Measurements from ENCODE around the gene NIPAL1.

Gene NIPAL1

DNA sequence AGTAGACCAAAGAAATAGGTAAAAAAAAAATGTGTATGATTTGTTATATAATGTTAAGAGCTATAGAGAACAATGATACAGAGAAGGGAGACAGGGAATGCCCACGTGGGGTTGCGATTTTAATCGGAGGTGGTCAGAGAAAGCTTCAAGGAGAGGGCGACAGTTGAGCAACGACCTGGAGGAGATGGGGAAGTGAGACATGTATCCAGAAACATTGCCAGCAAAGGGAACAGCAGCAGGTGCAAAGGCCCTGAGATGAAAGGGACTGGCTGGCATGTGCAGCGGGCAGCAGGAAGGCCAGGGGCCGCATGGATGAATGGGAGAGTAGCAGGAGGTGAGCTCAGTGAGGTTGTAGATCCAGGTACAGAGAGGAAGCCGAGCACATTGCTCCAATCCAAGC lies 32.9 kb downstream of the NIPAL1 start:
- no peak for TF ChIP-seq CTCF (IDR thresholded peaks at IDR 0.05)

DNA sequence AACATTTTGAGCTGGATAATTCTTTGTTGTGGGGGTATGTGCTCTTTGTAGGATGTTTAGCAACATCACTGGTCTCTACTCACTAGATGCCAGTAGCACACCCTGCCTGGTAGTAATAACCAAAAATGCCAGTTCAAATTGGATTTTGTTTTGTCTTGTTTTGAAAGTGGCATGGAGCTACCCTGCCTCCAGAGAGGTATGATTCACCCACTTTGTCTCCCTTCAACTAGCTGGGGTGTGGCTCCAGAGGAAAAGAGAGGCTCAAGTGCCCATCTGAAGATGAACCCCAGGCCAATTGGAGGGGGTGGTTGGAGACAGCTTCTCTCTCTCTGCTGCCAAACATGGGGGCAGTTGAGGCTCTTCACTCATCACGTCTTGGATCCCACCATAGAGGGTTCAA lies 34.5 kb downstream of the NIPAL1 start:
- Mint-ChIP-seq H3K27me3 (ENCODE audit: low read depth, poor library complexity) (peaks cover 13% of the 10 kb centered on the region), H3K36me3 (ENCODE audit: low read depth) (no peaks in the 10 kb centered on the region), H3K27ac (no peak overlapping the region), H3K4me1 (no peaks in the 10 kb centered on the region), H3K9me3 (peaks cover 3% of the 10 kb centered on the region), H3K4me3 (no peak overlapping the region)
- no peak for DNase-seq
- TF ChIP-seq CTCF (IDR thresholded peaks at IDR 0.05) = no peak

More for the DNA sequence above, 32.9 kb downstream of the NIPAL1 start:
- Mint-ChIP-seq H3K4me1 (no peaks in the 10 kb centered on the region), H3K4me3 (no peak overlapping the region), H3K36me3 (ENCODE audit: low read depth) (no peaks in the 10 kb centered on the region), H3K27me3 (ENCODE audit: low read depth, poor library complexity) (peaks cover 13% of the 10 kb centered on the region), H3K9me3 (peaks cover 3% of the 10 kb centered on the region), H3K27ac (no peak overlapping the region)
- no peak for DNase-seq

- Mint-ChIP-seq H3K4me1 (no peaks in the 10 kb centered on the region), H3K27me3 (ENCODE audit: low read depth, poor library complexity) (no peaks in the 10 kb centered on the region), H3K27ac (no peak overlapping the region), H3K4me3 (peak overlapping the region; percentile 73), H3K9me3 (peaks cover 40% of the 10 kb centered on the region), H3K36me3 (ENCODE audit: low read depth) (peaks cover 10% of the 10 kb centered on the region)
- no peak for DNase-seq
- no peak for TF ChIP-seq CTCF (IDR thresholded peaks at IDR 0.05)
Observed at GRCh38 chr4:48058617-48059530, 42.3 kb downstream of the NIPAL1 start.

DNA sequence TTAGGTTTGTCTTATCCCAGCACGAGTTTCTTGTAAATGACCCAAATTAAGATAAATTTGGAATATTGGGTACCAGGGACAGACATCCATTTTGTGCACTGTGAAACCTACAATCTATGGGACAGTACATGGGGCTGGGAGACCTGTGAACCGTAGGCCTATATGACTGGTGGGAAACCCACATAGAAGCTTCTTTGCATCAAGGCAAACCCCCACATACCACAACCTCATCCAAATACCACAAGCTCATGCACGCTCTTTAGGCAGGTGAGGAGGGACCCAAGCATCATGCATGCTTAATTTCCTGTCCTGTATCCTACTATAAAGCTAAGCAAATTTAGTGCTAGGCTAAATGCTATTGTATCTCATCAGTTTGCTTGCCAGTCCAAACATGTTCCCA lies 47.8 kb downstream of the NIPAL1 start:
- H3K36me3 Mint-ChIP-seq (ENCODE audit: low read depth) = peaks cover 1% of the 10 kb centered on the region
- H3K9me3 Mint-ChIP-seq = peaks cover 25% of the 10 kb centered on the region
- H3K4me3 Mint-ChIP-seq = no peak overlapping the region
- no peak for TF ChIP-seq CTCF (IDR thresholded peaks at IDR 0.05)
- H3K4me1 Mint-ChIP-seq = no peaks in the 10 kb centered on the region
- H3K27me3 Mint-ChIP-seq (ENCODE audit: low read depth, poor library complexity) = peaks cover 6% of the 10 kb centered on the region
- H3K27ac Mint-ChIP-seq = no peak overlapping the region
- DNase-seq = no peak

DNA sequence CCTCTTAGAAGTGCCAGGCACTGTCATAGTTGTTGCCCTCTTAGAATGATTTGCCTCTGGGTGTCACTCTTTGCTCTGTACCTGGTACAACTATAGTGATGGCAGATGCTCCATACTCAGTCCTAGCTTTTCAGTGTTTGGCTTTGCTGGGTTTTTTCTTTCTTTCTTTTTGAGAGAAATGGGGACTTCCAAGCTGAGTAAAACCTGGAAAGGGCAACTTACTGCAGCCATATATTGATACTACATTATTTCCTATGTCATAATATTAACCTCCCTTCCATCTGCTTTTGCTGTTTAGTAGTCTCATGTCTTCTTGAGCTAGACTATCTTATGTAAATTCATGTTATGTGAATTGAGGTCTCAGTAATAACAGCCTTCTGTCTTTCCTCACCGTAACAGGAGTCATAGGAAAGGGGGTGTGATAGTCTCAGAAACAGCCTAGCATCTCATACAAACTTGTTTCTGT lies 49.0 kb downstream of the NIPAL1 start:
- peaks cover 6% of the 10 kb centered on the region for H3K27me3 Mint-ChIP-seq (ENCODE audit: low read depth, poor library complexity)

More for the DNA sequence above, 49.0 kb downstream of the NIPAL1 start:
- no peak overlapping the region for H3K27ac Mint-ChIP-seq
- no peak overlapping the region for H3K4me3 Mint-ChIP-seq
- no peaks in the 10 kb centered on the region for H3K36me3 Mint-ChIP-seq (ENCODE audit: low read depth)
- H3K4me1 Mint-ChIP-seq = no peaks in the 10 kb centered on the region
- DNase-seq = no peak
- peaks cover 15% of the 10 kb centered on the region for H3K9me3 Mint-ChIP-seq
- no peak for TF ChIP-seq CTCF (IDR thresholded peaks at IDR 0.05)
